Pancreas (tissue), 10 donors: ENCODE results near the gene TBX6. TPM values are rescaled to one million over a fixed set of nuclear protein-coding genes. Genes with fewer than 3 reads are reported as not detected.

Experiments
- ATAC-seq, 4 donors: fragments of 200-7000 bp; cut with Tn5 transposase; one replicate each; pipeline versions ENCODE4 v1.8.0 to v1.9.1; 2020; ENCODE audit warnings: mild to moderate bottlenecking in 4 of 4, moderate library complexity in 4 of 4
- DNase-seq, 6 donors: peaks; one replicate each; pipeline ENCODE4 v3.0.0-alpha.2; 2020
- FAIRE-seq: peaks from 2 replicates; lab custom pipeline; 2012; peaks lifted over from hg19 to GRCh38; lab: Jason Lieb, UNC
- H3K27ac ChIP-seq, 4 donors: fragments of 200-600 bp; sonication (generic); 1 replicate in 3 of 4; 2 replicates in 1 of 4; pipeline versions ENCODE4 v1.5.0 to v1.8.0; 2020
- H3K27me3 ChIP-seq, 4 donors: fragments of 200-600 bp; one replicate each; pipeline ENCODE4 v1.8.0; 2021
- H3K36me3 ChIP-seq, 3 donors: fragments of 200-600 bp; sonication (generic) in 1 of 3; one replicate each; pipeline versions ENCODE4 v1.5.0 to v1.8.0; 2020 to 2021
- H3K4me1 ChIP-seq, 3 donors: fragments of 200-600 bp; one replicate each; pipeline ENCODE4 v1.8.0; 2021
- H3K4me3 ChIP-seq, 4 donors: fragments of 200-600 bp; sonication (generic) in 2 of 4; one replicate each; pipeline versions ENCODE4 v1.5.0 to v1.8.0; 2020 to 2021
- H3K9me3 ChIP-seq, 4 donors: fragments of 200-600 bp; one replicate each; pipeline ENCODE4 v1.8.0; 2021
- WGBS, 2 donors: extraction: QIAGEN DNeasy Blood & Tissue Kit; methylation state at CpG; one replicate each; pipeline ENCODE4 v1.1.7; 2013; 5-methylcytosine and 5-hydroxymethylcytosine counted together
- intact Hi-C, 3 donors: fragments of 100-400 bp; cut with DNase I; formaldehyde crosslinking; loops; one replicate each; pipeline versions ENCODE4 v1.11.1 to v1.14.2; 2022
- polyA plus RNA-seq, 2 donors: library from polyadenylated mRNA; stranded (reverse); fragments of 200-250 nt; gene quantifications; one replicate each; pipeline ENCODE4 v1.2.3, GENCODE V29; 2013
- total RNA-seq, 6 donors: library from RNA; stranded (reverse); fragmentation: NEBNext Ultra II Directional in 4 of 6; extraction: Animal tissue kit (Norgen Biotek cat#: 25700) in 4 of 6; gene quantifications; one replicate each; pipeline versions ENCODE4 v1.2.1 to v1.2.4, GENCODE V29; 2021 to 2023
- TF ChIP-seq, protein P1 (sequence below), 4 donors: fragments of 200-600 bp; sonication (generic) in 3 of 4; IDR thresholded peaks; one replicate each; pipeline versions ENCODE4 v1.5.0 to v1.8.0; 2021; ENCODE audit warnings: antibody characterized with exemption in 4 of 4
- donor health status: healthy with polysubstance abuse.
- donor health status: DM: no; HTN: no; CAD: no; lungs with moderate emphysema.
- donor health status: DM: no; HTN: no; CAD: no.
- donor health status: control.
- donor health status: control.
- donor health status: Bipolar disorder and iron deficiency.
- donor health status: DM: yes; HTN: yes; CAD: no.
- donor health status: DM: no; HTN: no; CAD: no.
- donor health status: DM: no; HTN: no; CAD: no.
- donor health status: DM: yes; HTN: yes; CAD: no.

The TBX6 gene
- total and polyA plus RNA-seq, 8 donors = 1.3 to 3.6 (median 2.1) TPM

DNA sequence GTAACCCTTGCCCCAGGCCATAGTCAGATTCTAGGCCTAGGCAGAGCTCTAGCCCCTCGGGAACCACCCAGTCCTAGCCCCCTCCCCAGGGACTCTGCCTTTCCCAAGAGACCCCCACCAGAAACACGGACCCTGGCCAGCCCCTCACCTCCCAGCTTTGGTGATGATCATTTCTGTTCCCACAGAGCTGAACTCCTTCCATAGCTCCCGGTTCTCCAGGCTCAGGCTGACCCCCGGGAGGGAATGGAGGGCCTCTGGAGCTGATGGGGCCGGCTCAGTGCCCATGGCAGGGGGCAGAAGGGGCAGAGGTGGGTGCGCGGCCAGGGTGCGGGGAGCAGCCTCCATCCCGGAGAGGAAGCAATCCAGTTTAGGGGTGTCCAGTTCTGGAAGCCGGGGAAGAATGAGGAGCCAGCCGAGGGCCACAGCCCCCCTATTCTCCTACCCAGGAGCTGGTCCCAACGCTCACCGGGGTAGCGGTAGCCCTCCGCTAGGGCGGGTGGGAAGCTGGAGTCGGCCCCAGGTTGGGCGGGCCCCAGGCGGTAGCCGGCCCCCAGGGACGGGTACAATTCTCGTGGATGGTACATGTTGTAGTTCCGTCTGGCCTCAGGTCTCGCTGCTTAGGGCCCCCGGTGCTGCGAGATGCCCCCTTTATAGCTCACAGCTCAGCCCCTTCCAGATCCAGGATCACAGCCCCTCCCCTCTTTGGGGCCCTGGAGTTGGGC, 953 bp downstream of the TBX6 start:
- Histone ChIP-seq H3K4me1 (peaks cover 0 to 15% (median 10%) of the 10 kb centered on the region in 3 donors), H3K36me3 (peaks cover 0 to 10% (median 0%) of the 10 kb centered on the region in 3 donors), H3K27ac (peak overlapping the region; percentile 66 to 85 (median 77)), H3K4me3 (peak overlapping the region in 3 of 4 donors; percentile 32 to 54 (median 47)), H3K9me3 (no peaks in the 10 kb centered on the region), H3K27me3 (no peaks in the 10 kb centered on the region)
- intact Hi-C loops = no loop called here
- ATAC-seq = peak in 2 of 4 donors; percentile 0 to 1
- no peak for FAIRE-seq
- TF ChIP-seq, protein P1, sequence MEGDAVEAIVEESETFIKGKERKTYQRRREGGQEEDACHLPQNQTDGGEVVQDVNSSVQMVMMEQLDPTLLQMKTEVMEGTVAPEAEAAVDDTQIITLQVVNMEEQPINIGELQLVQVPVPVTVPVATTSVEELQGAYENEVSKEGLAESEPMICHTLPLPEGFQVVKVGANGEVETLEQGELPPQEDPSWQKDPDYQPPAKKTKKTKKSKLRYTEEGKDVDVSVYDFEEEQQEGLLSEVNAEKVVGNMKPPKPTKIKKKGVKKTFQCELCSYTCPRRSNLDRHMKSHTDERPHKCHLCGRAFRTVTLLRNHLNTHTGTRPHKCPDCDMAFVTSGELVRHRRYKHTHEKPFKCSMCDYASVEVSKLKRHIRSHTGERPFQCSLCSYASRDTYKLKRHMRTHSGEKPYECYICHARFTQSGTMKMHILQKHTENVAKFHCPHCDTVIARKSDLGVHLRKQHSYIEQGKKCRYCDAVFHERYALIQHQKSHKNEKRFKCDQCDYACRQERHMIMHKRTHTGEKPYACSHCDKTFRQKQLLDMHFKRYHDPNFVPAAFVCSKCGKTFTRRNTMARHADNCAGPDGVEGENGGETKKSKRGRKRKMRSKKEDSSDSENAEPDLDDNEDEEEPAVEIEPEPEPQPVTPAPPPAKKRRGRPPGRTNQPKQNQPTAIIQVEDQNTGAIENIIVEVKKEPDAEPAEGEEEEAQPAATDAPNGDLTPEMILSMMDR (IDR thresholded peaks at IDR 0.05) = no peak
- peak in 2 of 6 donors; percentile 61 to 69 for DNase-seq
- WGBS, 2 donors = 51 to 60% methylated on average over 25 to 26 of the region's 26 CpGs

DNA sequence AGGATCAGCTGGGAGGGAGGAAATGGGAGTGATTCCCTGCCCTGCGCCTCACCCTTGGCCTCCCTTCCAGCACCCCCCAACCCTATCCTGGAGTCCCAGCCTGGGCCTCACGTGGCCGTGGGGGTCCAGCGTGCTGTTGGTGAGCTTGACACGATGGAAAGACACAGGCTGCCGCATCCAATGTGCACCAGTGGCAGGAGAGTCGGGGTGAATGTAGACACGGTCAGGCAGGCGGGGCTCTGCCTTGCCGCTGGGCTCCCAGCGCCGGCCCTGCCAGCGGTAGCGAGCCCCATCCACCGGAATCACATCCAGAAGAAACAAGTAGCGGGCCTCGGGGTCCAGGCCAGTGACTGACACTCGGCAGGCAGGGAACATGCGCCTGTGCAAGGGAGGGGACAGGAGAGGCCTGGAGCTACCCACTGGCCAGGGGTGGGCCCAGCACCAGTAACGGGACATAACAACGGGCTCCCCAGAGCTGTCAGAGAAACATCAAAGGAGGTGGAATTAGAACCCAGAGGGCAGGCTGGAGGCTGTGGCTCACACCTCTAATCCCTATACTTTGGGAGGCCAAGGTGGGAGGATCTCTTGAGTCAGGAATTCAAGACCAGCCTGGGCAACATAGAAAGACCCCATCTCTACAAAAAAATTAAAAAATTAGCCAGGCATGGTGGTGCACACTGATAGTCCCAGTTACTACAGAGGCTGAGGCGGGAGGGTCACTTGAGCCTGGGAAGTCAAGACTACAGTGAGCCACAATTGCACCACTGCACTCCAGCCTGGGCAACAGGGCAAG, 2.7 kb downstream of the TBX6 start:
- Histone ChIP-seq H3K27ac (no peak overlapping the region), H3K27me3 (no peaks in the 10 kb centered on the region), H3K9me3 (no peaks in the 10 kb centered on the region), H3K36me3 (peaks cover 0 to 14% (median 6%) of the 10 kb centered on the region in 3 donors), H3K4me1 (peaks cover 0 to 5% (median 0%) of the 10 kb centered on the region in 3 donors), H3K4me3 (no peak overlapping the region)
- no peak for ATAC-seq
- 88 to 90% methylated on average over 22 of the region's 22 CpGs for WGBS, 2 donors
- TF ChIP-seq, protein P1 (IDR thresholded peaks at IDR 0.05) = no peak
- DNase-seq = peak in 1 of 6 donors; percentile 64
- no peak for FAIRE-seq
- intact Hi-C loops = no loop called here

DNA sequence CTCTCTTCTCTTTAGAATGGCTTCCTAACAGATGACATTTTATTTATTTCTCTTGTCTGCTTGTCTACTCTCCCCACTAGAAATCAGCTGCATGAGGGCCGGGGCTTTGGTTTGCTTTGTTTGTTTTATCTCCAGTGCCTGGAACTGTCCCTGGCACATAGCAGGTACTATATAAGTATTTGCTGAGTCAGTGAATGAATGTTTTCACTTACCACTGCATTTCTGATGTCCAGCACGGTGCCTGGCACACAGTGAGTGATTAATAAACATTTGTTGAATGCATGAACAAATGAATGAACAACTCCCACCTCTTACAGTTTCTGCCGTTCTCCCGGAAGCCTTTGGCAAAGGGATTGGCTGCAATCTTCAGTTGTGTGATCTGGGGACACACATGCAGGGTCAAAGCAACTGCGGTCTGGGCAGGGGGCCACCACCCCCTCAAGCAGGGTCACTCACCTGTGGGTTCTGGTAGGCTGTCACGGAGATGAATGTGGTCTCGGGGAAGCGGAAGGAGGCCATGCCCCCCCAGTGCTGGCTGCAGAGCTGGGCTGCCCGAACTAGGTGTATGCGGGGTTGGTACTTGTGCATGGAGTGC, 3.4 kb downstream of the TBX6 start:
- FAIRE-seq = no peak
- H3K27me3 ChIP-seq = no peaks in the 10 kb centered on the region
- intact Hi-C loops = no loop called here
- H3K36me3 ChIP-seq = peaks cover 4 to 13% (median 10%) of the 10 kb centered on the region in 3 donors
- TF ChIP-seq, protein P1 (IDR thresholded peaks at IDR 0.05) = no peak
- 79 to 86% methylated on average over 10 of the region's 10 CpGs for WGBS, 2 donors
- H3K4me1 ChIP-seq = peaks cover 0 to 5% (median 0%) of the 10 kb centered on the region in 3 donors
- H3K4me3 ChIP-seq = no peak overlapping the region
- no peak for ATAC-seq
- H3K27ac ChIP-seq = no peak overlapping the region
- peak in 2 of 6 donors; percentile 18 to 33 for DNase-seq
- no peaks in the 10 kb centered on the region for H3K9me3 ChIP-seq

DNA sequence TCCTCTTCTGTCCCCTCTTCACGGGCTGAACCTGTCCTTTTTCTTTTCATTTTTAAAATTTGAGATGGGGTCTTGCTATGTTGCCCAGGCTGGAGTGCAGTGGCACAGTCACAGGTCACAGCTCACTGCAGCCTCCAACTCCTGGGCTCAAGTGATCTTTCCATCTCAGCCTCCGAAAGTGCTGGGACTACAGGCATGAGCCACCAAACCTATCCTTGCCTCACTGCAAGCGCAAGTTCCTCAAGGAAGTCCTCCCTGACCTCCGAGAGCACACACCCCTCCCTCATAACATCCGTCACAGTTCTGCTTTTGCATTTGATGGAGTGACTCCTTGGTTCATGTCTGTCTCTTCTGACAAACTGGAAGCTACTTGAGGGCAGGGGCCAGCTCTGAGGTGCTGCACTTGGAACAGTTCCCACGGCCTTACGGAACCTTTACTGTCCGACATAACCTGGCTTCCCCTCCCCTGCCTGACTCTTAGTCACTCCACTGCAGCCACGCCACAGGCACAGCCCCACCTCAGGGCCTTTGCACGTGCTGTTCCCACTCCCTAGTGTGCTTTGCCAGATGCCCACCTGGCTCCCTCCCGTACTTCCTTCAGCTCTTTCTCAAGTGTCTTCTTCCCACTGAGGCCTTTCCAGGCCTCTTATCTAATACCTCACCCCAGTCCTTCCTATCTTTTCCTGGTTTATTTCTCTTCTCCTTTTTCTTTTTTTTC, 4.4 kb downstream of the TBX6 start:
- DNase-seq (peak in 2 of 6 donors; percentile 15 to 42), ATAC-seq (no peak), FAIRE-seq (no peak)
- intact Hi-C loops = no loop called here
- Histone ChIP-seq H3K27me3 (no peaks in the 10 kb centered on the region), H3K36me3 (peaks cover 4 to 23% (median 10%) of the 10 kb centered on the region in 3 donors), H3K9me3 (no peaks in the 10 kb centered on the region), H3K4me1 (peaks cover 0 to 2% (median 0%) of the 10 kb centered on the region in 3 donors), H3K4me3 (no peak overlapping the region), H3K27ac (no peak overlapping the region)
- 89 to 90% methylated on average over 11 of the region's 11 CpGs for WGBS, 2 donors
- TF ChIP-seq, protein P1 (IDR thresholded peaks at IDR 0.05) = no peak
